Glutamatergic neuron (in vitro differentiated cells): ENCODE data around the gene MISP. TPM values are rescaled to one million over a fixed set of nuclear protein-coding genes. Genes with fewer than 3 reads are reported as not detected.

ENCODE experiments used
- DNase-seq: peaks from one replicate; pipeline ENCODE4 v3.0.0; 2022
- H3K27ac Mint-ChIP-seq: one replicate; pipeline ENCODE4 v1.8.0; 2020; ENCODE audit warnings: mild to moderate bottlenecking, mixed read lengths, inconsistent platforms; ENCODE audit not compliant: unreplicated experiment
- H3K27me3 Mint-ChIP-seq: one replicate; pipeline ENCODE4 v1.8.0; 2020; ENCODE audit warnings: mild to moderate bottlenecking, moderate library complexity, mixed read lengths, inconsistent platforms; ENCODE audit not compliant: unreplicated experiment
- H3K36me3 Mint-ChIP-seq: one replicate; pipeline ENCODE4 v1.8.0; 2020; ENCODE audit warnings: mild to moderate bottlenecking, mixed read lengths, inconsistent platforms; ENCODE audit not compliant: unreplicated experiment
- H3K4me1 Mint-ChIP-seq: one replicate; pipeline ENCODE4 v1.8.0; 2020; ENCODE audit warnings: mild to moderate bottlenecking, low read depth, mixed read lengths, inconsistent platforms; ENCODE audit not compliant: unreplicated experiment
- H3K4me3 Mint-ChIP-seq: one replicate; pipeline ENCODE4 v1.8.0; 2020; ENCODE audit warnings: mild to moderate bottlenecking, mixed read lengths, inconsistent platforms; ENCODE audit not compliant: unreplicated experiment
- H3K9me3 Mint-ChIP-seq: one replicate; pipeline ENCODE4 v1.8.0; 2020; ENCODE audit warnings: mild to moderate bottlenecking, moderate library complexity, mixed read lengths, inconsistent platforms; ENCODE audit not compliant: unreplicated experiment
- total RNA-seq: library from RNA; stranded (reverse); fragmentation: NEBNext Ultra II Directional; extraction: Animal tissue kit (Norgen Biotek cat#: 25700); gene quantifications from one replicate; pipeline ENCODE4 v1.2.1, GENCODE V29; 2021; ENCODE audit not compliant: unreplicated experiment
- TF ChIP-seq, protein P1 (sequence below): fragments of 200-600 bp; sonication (generic); IDR thresholded peaks from one replicate; pipeline ENCODE4 v1.5.0; 2021; ENCODE audit not compliant: partially characterized antibody, unreplicated experiment

Gene MISP
- total RNA-seq, 1 donor from 2014 or later: 1.1 TPM

GRCh38 chr19:795073-795611, 44.2 kb downstream of the MISP start:
- TF ChIP-seq, protein P1, sequence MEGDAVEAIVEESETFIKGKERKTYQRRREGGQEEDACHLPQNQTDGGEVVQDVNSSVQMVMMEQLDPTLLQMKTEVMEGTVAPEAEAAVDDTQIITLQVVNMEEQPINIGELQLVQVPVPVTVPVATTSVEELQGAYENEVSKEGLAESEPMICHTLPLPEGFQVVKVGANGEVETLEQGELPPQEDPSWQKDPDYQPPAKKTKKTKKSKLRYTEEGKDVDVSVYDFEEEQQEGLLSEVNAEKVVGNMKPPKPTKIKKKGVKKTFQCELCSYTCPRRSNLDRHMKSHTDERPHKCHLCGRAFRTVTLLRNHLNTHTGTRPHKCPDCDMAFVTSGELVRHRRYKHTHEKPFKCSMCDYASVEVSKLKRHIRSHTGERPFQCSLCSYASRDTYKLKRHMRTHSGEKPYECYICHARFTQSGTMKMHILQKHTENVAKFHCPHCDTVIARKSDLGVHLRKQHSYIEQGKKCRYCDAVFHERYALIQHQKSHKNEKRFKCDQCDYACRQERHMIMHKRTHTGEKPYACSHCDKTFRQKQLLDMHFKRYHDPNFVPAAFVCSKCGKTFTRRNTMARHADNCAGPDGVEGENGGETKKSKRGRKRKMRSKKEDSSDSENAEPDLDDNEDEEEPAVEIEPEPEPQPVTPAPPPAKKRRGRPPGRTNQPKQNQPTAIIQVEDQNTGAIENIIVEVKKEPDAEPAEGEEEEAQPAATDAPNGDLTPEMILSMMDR: no peak
- no peaks in the 10 kb centered on the region for H3K36me3 Mint-ChIP-seq
- H3K27ac Mint-ChIP-seq: no peak overlapping the region
- H3K27me3 Mint-ChIP-seq: peaks cover 16% of the 10 kb centered on the region
- peaks cover 7% of the 10 kb centered on the region for H3K9me3 Mint-ChIP-seq
- no peak overlapping the region for H3K4me3 Mint-ChIP-seq
- peaks cover 13% of the 10 kb centered on the region for H3K4me1 Mint-ChIP-seq
- no peak for DNase-seq

- Mint-ChIP-seq H3K4me1 (peaks cover 18% of the 10 kb centered on the region), H3K36me3 (no peaks in the 10 kb centered on the region), H3K27ac (no peak overlapping the region), H3K27me3 (peaks cover 14% of the 10 kb centered on the region), H3K4me3 (no peak overlapping the region), H3K9me3 (peaks cover 7% of the 10 kb centered on the region)
- DNase-seq: no peak
- TF ChIP-seq, protein P1: no peak
These were observed 45.0 kb downstream of the MISP start for GRCh38 chr19:795691-796581.

DNA sequence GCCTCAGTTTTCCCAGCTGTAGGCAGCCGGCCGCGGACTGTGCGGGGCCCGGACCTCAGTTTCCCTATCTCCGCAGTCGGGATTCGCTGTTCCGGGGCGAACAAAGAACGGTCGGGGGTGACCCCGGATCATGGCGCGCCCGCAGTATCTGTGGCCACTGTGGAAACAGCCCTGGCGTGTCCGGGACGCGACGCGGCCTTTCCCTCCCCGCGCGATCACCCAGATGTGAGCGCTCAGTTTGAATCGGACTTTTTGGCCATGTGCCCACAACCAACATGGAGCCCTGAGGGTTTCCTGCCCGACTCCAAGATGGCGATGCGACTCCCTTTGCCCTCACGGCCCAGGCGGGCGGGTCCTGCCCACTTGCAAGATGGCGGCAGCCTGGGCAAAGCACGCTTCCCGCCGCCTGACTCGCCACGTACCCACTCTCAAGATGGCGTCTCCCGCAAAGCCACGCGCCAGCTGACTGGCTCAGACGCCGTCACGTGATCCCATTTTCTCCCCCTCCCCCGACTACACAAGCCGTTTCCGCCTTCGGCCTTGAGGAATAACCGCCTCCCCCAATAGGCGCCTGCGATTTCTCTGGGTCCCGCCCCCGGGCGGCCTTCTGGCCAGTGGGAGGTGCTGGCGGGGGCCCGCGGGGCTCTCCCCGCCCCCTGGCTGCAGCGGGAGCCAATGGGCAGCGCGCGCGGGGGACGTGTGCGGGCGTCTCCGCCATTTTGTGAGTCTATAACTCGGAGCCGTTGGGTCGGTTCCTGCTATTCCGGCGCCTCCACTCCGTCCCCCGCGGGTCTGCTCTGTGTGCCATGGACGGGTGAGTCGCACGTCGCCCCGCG, 46.0 kb downstream of the MISP start, which contains the start of gene PTBP1:
PTBP1 (plus strand) TSS at position 761 of the 836 bp plus-strand sequence; CDS start at position 807, 46 bp downstream.
- H3K36me3 Mint-ChIP-seq: no peaks in the 10 kb centered on the region
- peaks cover 17% of the 10 kb centered on the region for H3K4me1 Mint-ChIP-seq
- DNase-seq: peak; percentile 99
- TF ChIP-seq, protein P1: no peak
- peaks cover 7% of the 10 kb centered on the region for H3K9me3 Mint-ChIP-seq
- H3K4me3 Mint-ChIP-seq: peak within 1 kb of the TSS; percentile 95
- peak within 1 kb of the TSS; percentile 93 for H3K27ac Mint-ChIP-seq
- H3K27me3 Mint-ChIP-seq: peaks cover 14% of the 10 kb centered on the region

- TF ChIP-seq, protein P1: no peak
- H3K9me3 Mint-ChIP-seq: peaks cover 10% of the 10 kb centered on the region
These were observed 46.9 kb downstream of the MISP start for GRCh38 chr19:797528-798414.

More at GRCh38 chr19:797528-798414, 46.9 kb downstream of the MISP start:
- H3K27ac Mint-ChIP-seq: peak overlapping the region; percentile 93
- H3K27me3 Mint-ChIP-seq: peaks cover 14% of the 10 kb centered on the region
- H3K4me1 Mint-ChIP-seq: peaks cover 24% of the 10 kb centered on the region
- no peaks in the 10 kb centered on the region for H3K36me3 Mint-ChIP-seq
- peak; percentile 86 for DNase-seq
- peak overlapping the region; percentile 95 for H3K4me3 Mint-ChIP-seq
